GM12873 (cell line): ENCODE results near the gene ALKBH3.

Experiments used
- TF ChIP-seq, protein P1 (sequence below): IDR thresholded peaks from 2 replicates; pipeline ENCODE4 v1.5.1; 2012; ENCODE audit warnings: low read depth, mild to moderate bottlenecking, moderate library complexity, low read length, control low read depth; ENCODE audit not compliant: insufficient read depth; ENCODE audit errors: missing control alignments

ALKBH3 gene

DNA sequence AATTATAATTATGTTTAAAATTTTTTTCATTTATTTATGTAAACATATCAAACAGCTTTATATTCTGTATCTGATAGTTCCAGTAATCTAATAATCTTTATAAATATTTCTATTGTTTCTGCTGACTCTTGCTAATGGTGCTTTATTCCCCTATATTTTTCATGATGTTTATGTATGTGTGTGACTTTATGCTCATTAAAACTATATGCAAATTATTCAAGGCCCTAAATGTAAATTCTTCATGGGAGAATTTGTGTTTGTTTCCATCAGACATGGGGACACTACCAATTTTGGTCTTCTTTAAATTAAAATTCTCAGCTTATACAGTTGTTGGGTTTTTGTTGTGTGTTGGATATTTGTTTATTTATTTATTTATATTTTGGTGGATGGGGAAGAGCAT is 13.7 kb upstream of the ALKBH3 start:
- TF ChIP-seq, protein P1, sequence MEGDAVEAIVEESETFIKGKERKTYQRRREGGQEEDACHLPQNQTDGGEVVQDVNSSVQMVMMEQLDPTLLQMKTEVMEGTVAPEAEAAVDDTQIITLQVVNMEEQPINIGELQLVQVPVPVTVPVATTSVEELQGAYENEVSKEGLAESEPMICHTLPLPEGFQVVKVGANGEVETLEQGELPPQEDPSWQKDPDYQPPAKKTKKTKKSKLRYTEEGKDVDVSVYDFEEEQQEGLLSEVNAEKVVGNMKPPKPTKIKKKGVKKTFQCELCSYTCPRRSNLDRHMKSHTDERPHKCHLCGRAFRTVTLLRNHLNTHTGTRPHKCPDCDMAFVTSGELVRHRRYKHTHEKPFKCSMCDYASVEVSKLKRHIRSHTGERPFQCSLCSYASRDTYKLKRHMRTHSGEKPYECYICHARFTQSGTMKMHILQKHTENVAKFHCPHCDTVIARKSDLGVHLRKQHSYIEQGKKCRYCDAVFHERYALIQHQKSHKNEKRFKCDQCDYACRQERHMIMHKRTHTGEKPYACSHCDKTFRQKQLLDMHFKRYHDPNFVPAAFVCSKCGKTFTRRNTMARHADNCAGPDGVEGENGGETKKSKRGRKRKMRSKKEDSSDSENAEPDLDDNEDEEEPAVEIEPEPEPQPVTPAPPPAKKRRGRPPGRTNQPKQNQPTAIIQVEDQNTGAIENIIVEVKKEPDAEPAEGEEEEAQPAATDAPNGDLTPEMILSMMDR: no peak

DNA sequence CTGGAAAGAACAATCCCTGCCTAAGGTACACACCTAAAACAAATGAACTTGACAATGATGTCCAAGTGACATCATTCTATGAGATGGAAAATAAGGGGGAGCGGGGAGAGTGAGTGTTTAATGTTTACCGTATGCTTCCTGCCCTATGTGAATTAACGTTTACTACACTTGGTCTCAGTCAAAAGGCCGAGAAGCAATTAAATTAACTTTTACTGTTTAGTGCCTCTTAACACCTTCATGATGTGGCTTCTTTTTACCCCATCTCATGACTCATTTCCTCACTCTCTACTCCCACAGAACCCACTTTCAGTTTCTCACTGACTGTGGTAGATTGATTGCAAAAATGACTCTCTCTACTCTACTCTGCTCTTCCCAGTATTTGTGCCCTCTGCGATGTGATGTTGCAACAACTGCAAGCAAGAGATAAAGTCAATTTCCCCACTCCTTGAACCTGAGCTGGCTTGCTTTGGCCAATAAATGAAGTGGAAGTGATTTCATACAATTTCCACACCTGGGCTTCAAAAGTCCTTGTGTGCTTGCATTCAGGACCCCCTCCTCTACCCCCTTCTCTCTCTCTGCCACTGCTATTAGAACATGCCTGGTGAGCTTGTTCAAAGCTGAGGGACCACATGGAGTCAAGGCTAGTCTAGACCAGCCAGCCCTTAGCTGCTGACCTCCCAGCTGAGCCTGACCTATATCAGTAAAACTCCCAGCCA is 11.6 kb upstream of the ALKBH3 start:
- TF ChIP-seq, protein P1: no peak

DNA sequence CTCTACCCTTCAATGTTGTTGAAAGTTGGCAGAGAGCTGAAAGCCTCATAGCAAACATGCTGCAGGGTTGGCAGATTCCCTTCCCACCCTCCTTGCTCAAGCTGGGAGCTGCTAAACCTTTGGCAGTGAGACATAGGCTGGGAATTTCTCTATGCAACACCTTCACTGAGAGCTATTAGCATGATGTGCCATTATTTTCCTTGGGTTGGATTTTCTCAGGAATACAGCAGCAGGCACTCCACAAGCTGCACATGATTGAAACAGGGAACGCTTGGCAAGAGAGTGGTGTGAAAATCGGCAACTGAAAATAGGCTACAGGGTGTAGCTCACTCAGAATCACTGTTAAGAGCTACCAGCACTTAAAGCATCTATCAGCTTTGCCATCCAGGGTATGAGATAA is 9.6 kb upstream of the ALKBH3 start:
- TF ChIP-seq, protein P1: no peak

DNA sequence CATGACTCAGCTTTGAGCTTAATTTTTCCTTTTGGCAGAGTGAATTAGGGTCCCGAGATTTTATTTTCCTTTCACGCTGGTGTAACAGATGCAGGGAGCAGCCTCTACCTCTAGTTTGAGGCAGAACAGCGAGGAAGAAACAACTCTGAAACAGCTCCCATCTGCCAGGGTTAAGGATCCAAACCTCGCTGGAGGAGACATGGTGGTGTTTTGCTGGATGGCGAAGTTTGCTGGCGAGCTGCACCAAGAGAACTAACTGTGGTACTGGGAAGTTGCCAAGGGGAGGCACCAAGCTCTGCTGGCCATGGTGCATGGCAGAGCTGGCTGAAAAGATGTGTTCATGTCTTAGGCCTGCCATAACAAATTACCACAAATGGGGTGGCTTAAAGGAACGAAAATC is 7.6 kb upstream of the ALKBH3 start:
- TF ChIP-seq, protein P1: no peak

DNA sequence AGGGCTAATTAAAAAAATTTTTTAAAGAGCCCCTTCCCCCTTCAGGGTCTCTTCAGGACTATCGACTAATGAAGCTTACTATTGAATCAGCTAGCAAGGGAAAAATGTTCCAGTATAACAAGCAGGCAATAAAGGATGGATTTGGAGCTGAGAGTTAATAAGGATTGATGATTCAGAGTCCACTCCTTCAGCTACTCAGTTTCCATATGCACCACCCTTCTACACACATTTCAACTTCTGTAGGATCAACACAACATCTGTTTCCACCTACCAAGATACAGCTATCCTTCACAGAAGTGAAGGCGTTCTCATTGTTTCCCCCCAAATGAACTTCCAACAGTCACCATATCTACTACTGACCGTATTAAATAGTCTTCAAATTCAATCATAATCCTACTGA is 6.6 kb upstream of the ALKBH3 start:
- TF ChIP-seq, protein P1: no peak

DNA sequence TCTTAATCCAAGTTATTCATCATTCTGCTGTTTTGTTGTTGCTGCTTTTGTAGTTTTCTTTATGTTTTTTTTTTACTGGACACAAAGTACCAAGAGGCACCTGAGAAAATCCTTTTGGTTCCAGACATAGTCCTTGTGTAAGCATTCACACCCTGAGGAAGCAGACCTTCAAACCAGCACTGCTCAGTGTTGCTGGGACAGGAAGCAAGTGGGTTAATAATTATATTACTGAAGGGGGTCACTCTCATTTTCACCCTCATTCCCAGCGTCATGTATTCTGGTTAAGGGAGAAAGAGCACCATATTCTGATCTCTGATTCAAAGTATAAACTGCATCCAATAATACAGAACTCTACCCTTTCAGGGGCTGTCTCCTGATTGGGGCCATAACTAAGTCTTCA is 5.9 kb upstream of the ALKBH3 start:
- TF ChIP-seq, protein P1: no peak

DNA sequence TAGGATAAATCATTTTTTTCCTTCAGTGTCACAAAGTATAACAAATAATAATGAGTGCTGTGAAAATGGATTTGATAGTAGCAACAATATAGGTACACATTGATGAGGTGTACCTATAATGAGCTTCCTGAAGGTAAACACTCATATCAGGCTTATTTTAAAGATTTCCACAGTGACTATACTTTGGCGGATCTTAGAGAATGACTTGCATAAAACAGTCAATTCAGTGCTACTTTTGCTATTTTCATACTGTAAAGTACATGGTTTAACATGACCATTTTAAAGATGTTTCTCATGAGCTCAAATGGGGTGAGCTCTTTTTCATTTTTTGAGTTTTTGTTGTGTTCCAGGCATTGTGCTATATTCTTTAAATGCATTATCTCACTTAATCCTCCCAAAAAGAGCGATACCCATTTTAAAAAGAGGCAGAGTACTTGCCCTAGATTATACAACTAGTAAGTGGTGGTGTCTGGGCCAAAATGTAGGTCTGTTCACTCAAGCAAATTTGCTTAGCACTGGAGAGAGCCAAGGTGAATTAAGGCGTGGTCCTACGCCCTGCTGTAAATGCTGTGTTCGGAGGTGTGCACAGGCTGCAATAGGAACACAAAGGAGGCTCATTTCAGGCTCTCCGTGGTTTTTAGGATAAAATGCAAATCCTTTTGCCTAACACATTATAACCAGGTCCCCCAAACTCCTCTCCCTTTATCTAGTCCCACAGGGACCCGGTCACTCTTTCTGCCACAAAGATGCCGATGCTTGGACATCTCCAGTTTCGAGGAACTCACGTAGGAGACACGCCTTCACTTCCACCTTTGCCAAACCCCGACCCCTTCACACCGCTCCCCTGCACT is 617 bp upstream of the ALKBH3 start:
- TF ChIP-seq, protein P1: no peak
